Tibial nerve (tissue), 4 donors: ENCODE measurements around the gene OR2AJ1.

Source experiments
- CTCF ChIP-seq, 5 experiments: fragments of 200-600 bp in 3 of 5; fragments of 450-650 bp in 2 of 5; sonication (generic) in 3 of 5; IDR thresholded peaks; one replicate each; pipeline ENCODE4 v1.5.1; 2016 to 2019; ENCODE audit warnings: antibody characterized with exemption in 5 of 5, mild to moderate bottlenecking in 3 of 5, moderate library complexity in 2 of 5
- EP300 ChIP-seq, 2 donors: sonication (generic); formaldehyde crosslinking; IDR thresholded peaks; one replicate each; pipeline ENCODE4 v1.6.1; 2017; ENCODE audit warnings: antibody characterized with exemption in 2 of 2, mild to moderate bottlenecking in 1 of 2
- POLR2A ChIP-seq, 2 donors: fragments of 450-650 bp; IDR thresholded peaks; one replicate each; pipeline ENCODE4 v1.6.1; 2017; ENCODE audit warnings: antibody characterized with exemption in 2 of 2, mild to moderate bottlenecking in 2 of 2, moderate library complexity in 2 of 2

GRCh38 chr1:247953408-247953807 is 28.7 kb downstream of the OR2AJ1 start:
- no peak for TF ChIP-seq CTCF (IDR thresholded peaks at IDR 0.05)
- no peak for TF ChIP-seq POLR2A (IDR thresholded peaks at IDR 0.05)
- no peak for TF ChIP-seq EP300 (IDR thresholded peaks at IDR 0.05)
